ENCODE data around the gene C1QTNF9.

Gene C1QTNF9

GRCh38 chr13:24280720-24281119 is 28.7 kb upstream of the C1QTNF9 start:
- ChIA-PET CTCF (interaction anchor here (0.9 to 3.4 kb wide), 3 partner anchors 7 to 10 kb away, joined by 3 to 14 read pairs (median 3); no protein-coding TSS in a partner anchor), POLR2A (no interaction called here)
- peak; percentile 67 for DNase-seq (ENCODE audit: extremely low spot score)
- no peak for TF ChIP-seq CTCF (IDR thresholded peaks at IDR 0.05; ENCODE audit: control extremely low read depth, extremely low read depth, low read depth, missing control alignments)

GRCh38 chr13:24281188-24282008 is 28.0 kb upstream of the C1QTNF9 start:
- DNase-seq (ENCODE audit: extremely low spot score), result no peak
- CTCF ChIA-PET, result interaction anchor here (0.9 to 3.4 kb wide), 4 partner anchors 8 to 17 kb away, joined by 3 to 14 read pairs (median 4); no protein-coding TSS in a partner anchor

GRCh38 chr13:24282256-24282655 is 27.1 kb upstream of the C1QTNF9 start:
- no peak for DNase-seq (ENCODE audit: extremely low spot score)
- TF ChIP-seq CTCF (IDR thresholded peaks at IDR 0.05; ENCODE audit: control extremely low read depth, extremely low read depth, low read depth, missing control alignments), result no peak
- CTCF ChIA-PET, result interaction anchor here (1.4 to 3.4 kb wide), 2 partner anchors 9 to 17 kb away, joined by 4 to 14 read pairs; no protein-coding TSS in a partner anchor
- POLR2A ChIA-PET, result no interaction called here

More at GRCh38 chr13:24281188-24282008, 28.0 kb upstream of the C1QTNF9 start:
- POLR2A ChIA-PET, result no interaction called here
- no peak for TF ChIP-seq CTCF (IDR thresholded peaks at IDR 0.05; ENCODE audit: control extremely low read depth, extremely low read depth, low read depth, missing control alignments)

- no peak for TF ChIP-seq CTCF (IDR thresholded peaks at IDR 0.05; ENCODE audit: control extremely low read depth, extremely low read depth, low read depth, missing control alignments)
- ChIA-PET POLR2A (interaction anchor here (0.6 kb wide), 1 partner anchor 691 kb away, joined by 3 read pairs; no protein-coding TSS in a partner anchor), CTCF (interaction anchor here (1.1 to 1.8 kb wide), 4 partner anchors 12 to 57 kb away, joined by 3 to 7 read pairs (median 5); no protein-coding TSS in a partner anchor)
- no peak for DNase-seq (ENCODE audit: extremely low spot score)
Observed at GRCh38 chr13:24284889-24285565, 24.4 kb upstream of the C1QTNF9 start.

GRCh38 chr13:24286624-24287023 is 22.8 kb upstream of the C1QTNF9 start:
- DNase-seq (ENCODE audit: extremely low spot score), result no peak
- no peak for TF ChIP-seq CTCF (IDR thresholded peaks at IDR 0.05; ENCODE audit: control extremely low read depth, extremely low read depth, low read depth, missing control alignments)
- ChIA-PET CTCF (interaction anchor here (1.5 to 1.7 kb wide), 2 partner anchors 16 to 58 kb away, joined by 3 to 5 read pairs; no protein-coding TSS in a partner anchor), POLR2A (no interaction called here)

GRCh38 chr13:24287748-24288287 is 21.6 kb upstream of the C1QTNF9 start:
- no peak for TF ChIP-seq CTCF (IDR thresholded peaks at IDR 0.05; ENCODE audit: control extremely low read depth, extremely low read depth, low read depth, missing control alignments)
- CTCF ChIA-PET, result interaction anchor here (1.5 to 1.7 kb wide), 2 partner anchors 11 to 59 kb away, joined by 4 to 5 read pairs; no protein-coding TSS in a partner anchor
- POLR2A ChIA-PET, result no interaction called here

More at GRCh38 chr13:24287748-24288287, 21.6 kb upstream of the C1QTNF9 start:
- no peak for DNase-seq (ENCODE audit: extremely low spot score)
